Caco-2 (cell line): ENCODE measurements around the gene RASGRF1. TPM values are rescaled to one million over a fixed set of nuclear protein-coding genes. Genes with fewer than 3 reads are reported as not detected.
A peak's percentile ranks its signal among the peaks of the same experiment; 100 is the strongest.

Experiments
- BruUV-seq: library from RNA; stranded (reverse); fragments of 400-500 nt; replicated peaks from 2 replicates; lab custom pipeline; 2021; lab: Mats Ljungman, UMichigan
- CTCF ChIA-PET: fragments of 300-600 bp; sonication (Branson Sonifier 250); formaldehyde crosslinking; loops from one replicate; lab custom pipeline; 2022; ENCODE audit warnings: antibody characterized with exemption; lab: Charles Lee
- POLR2A ChIA-PET: fragments of 300-600 bp; sonication (Branson Sonifier 250); formaldehyde crosslinking; loops from one replicate; lab custom pipeline; 2022; ENCODE audit warnings: antibody characterized with exemption; lab: Charles Lee
- DNase-seq, 2 experiments: peaks; one replicate each; pipeline versions ENCODE4 v3.0.0 to v3.0.0-alpha.2; 2020 to 2022
- H3K27me3 ChIP-seq: replicated peaks from 2 replicates; pipeline ENCODE4 v1.6.0; 2011; ENCODE audit warnings: low read length; ENCODE audit not compliant: control insufficient read depth, insufficient read depth
- H3K36me3 ChIP-seq: 2 replicates; pipeline ENCODE4 v1.5.1; 2011; ENCODE audit warnings: low read length; ENCODE audit not compliant: control insufficient read depth, insufficient read depth
- H3K4me1 ChIP-seq: fragments of 250-450 bp; sonication (Bioruptor Pico); 2 replicates; pipeline ENCODE4 v1.5.1; 2020; ENCODE audit warnings: mild to moderate bottlenecking
- H3K4me3 ChIP-seq: 2 replicates; pipeline ENCODE4 v1.5.1; 2011; ENCODE audit warnings: low read depth, mild to moderate bottlenecking, control low read depth, low read length
- H3K9me3 ChIP-seq: fragments of 250-450 bp; sonication (Bioruptor Pico); 2 replicates; pipeline ENCODE4 v1.5.1; 2020; ENCODE audit warnings: mild to moderate bottlenecking, moderate library complexity
- H3K27ac Mint-ChIP-seq: one replicate; pipeline ENCODE4 v1.8.0; 2022; ENCODE audit warnings: mixed read lengths; ENCODE audit not compliant: unreplicated experiment
- H3K27me3 Mint-ChIP-seq: one replicate; pipeline ENCODE4 v1.8.0; 2022; ENCODE audit warnings: mixed read lengths; ENCODE audit not compliant: insufficient read depth, unreplicated experiment
- H3K36me3 Mint-ChIP-seq: one replicate; pipeline ENCODE4 v1.8.0; 2022; ENCODE audit warnings: mild to moderate bottlenecking, mixed read lengths; ENCODE audit not compliant: insufficient read depth, unreplicated experiment
- H3K4me1 Mint-ChIP-seq: one replicate; pipeline ENCODE4 v1.8.0; 2022; ENCODE audit warnings: low read depth, mixed read lengths; ENCODE audit not compliant: unreplicated experiment
- H3K4me3 Mint-ChIP-seq: one replicate; pipeline ENCODE4 v1.8.0; 2022; ENCODE audit warnings: mild to moderate bottlenecking, moderate library complexity, mixed read lengths; ENCODE audit not compliant: unreplicated experiment
- H3K9me3 Mint-ChIP-seq: one replicate; pipeline ENCODE4 v1.8.0; 2022; ENCODE audit warnings: mixed read lengths; ENCODE audit not compliant: unreplicated experiment
- intact Hi-C: fragments of 100-400 bp; cut with micrococcal nuclease; formaldehyde crosslinking; loops from one replicate; pipeline ENCODE4 v1.10.0; 2022; ENCODE audit not compliant: unreplicated experiment
- total RNA-seq: library from RNA; stranded (reverse); gene quantifications from 2 replicates; pipeline ENCODE4 v1.2.3, GENCODE V29; 2022
- TF ChIP-seq, protein P1 (sequence below), 2 experiments: fragments of 200-600 bp in 1 of 2; IDR thresholded peaks; 1 replicate in 1 of 2; 2 replicates in 1 of 2; pipeline versions ENCODE4 v1.5.1 to v1.8.0; 2011 to 2022; ENCODE audit warnings: antibody characterized with exemption in 1 of 2, control low read depth in 1 of 2, inconsistent platforms in 1 of 2, low read depth in 1 of 2, low read length in 1 of 2, mild to moderate bottlenecking in 1 of 2, moderate library complexity in 1 of 2; ENCODE audit not compliant: insufficient read depth in 1 of 2, severe bottlenecking in 1 of 2, unreplicated experiment in 1 of 2

RASGRF1 gene
- total RNA-seq, 1 experiment from 2014 or later: 0.57 TPM

DNA sequence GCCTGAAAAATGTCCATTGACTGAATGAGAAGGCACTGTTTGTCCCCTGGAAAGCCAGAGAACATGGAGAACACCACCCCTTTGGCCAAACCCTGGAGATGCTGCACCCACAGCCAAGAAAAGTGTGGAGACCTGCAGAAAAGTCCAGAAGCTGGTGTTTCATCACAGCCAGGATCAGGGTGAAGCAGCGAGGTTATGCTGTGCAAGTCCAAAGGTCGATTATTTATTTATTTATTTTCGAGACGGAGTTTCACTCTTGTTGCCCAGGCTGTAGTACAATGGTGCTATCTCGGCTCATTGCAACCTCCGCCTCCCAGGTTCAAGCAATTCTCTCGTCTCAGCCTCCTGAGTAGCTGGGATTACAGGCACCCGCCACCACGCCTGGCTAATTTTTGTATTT lies 140.2 kb downstream of the RASGRF1 start:
- ChIA-PET CTCF (interaction anchor here (0.6 to 2.4 kb wide), 2 partner anchors 29 to 1015 kb away, joined by 3 to 15 read pairs; no protein-coding TSS in a partner anchor), POLR2A (no interaction called here)
- Mint-ChIP-seq H3K27ac (no peak overlapping the region), H3K4me1 (peaks cover 31% of the 10 kb centered on the region), H3K36me3 (no peaks in the 10 kb centered on the region), H3K27me3 (no peaks in the 10 kb centered on the region), H3K9me3 (no peaks in the 10 kb centered on the region), H3K4me3 (no peak overlapping the region)
- Histone ChIP-seq H3K4me1 (peaks cover 28% of the 10 kb centered on the region), H3K36me3 (no peaks in the 10 kb centered on the region), H3K9me3 (no peaks in the 10 kb centered on the region), H3K4me3 (no peak overlapping the region), H3K27me3 (no peaks in the 10 kb centered on the region)
- no TSS peak for BruUV-seq
- peak in 1 of 2 experiments; percentile 20 for DNase-seq
- intact Hi-C loops: no loop called here
- TF ChIP-seq, protein P1, sequence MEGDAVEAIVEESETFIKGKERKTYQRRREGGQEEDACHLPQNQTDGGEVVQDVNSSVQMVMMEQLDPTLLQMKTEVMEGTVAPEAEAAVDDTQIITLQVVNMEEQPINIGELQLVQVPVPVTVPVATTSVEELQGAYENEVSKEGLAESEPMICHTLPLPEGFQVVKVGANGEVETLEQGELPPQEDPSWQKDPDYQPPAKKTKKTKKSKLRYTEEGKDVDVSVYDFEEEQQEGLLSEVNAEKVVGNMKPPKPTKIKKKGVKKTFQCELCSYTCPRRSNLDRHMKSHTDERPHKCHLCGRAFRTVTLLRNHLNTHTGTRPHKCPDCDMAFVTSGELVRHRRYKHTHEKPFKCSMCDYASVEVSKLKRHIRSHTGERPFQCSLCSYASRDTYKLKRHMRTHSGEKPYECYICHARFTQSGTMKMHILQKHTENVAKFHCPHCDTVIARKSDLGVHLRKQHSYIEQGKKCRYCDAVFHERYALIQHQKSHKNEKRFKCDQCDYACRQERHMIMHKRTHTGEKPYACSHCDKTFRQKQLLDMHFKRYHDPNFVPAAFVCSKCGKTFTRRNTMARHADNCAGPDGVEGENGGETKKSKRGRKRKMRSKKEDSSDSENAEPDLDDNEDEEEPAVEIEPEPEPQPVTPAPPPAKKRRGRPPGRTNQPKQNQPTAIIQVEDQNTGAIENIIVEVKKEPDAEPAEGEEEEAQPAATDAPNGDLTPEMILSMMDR (IDR thresholded peaks at IDR 0.05; ENCODE audit: insufficient read depth in 1 of 2, low read depth in 1 of 2, low read length in 1 of 2, severe bottlenecking in 1 of 2, unreplicated experiment in 1 of 2): no peak

DNA sequence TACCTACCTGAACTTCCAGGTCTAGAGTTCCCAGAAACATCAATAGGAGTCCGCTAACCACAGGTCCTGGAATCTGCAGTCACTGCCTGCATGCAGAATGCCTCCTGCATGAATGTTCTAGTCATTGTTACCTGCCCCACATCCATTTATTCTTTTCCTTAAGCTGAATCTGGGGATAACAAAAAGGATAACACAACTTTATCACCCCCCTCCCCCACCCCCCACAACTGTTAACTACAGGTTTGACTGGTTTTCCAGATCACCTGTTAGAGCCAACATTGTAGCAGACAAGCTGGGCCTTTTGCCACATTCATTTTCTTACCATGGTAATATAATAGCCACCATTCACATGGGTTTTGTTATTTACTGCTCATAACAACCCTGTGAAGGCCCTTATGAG lies 141.1 kb downstream of the RASGRF1 start:
- TF ChIP-seq, protein P1 (IDR thresholded peaks at IDR 0.05; ENCODE audit: insufficient read depth in 1 of 2, low read depth in 1 of 2, low read length in 1 of 2, severe bottlenecking in 1 of 2, unreplicated experiment in 1 of 2): no peak
- H3K27ac Mint-ChIP-seq: no peak overlapping the region
- no peak overlapping the region for H3K4me3 Mint-ChIP-seq
- Histone ChIP-seq H3K4me3 (no peak overlapping the region), H3K27me3 (no peaks in the 10 kb centered on the region), H3K36me3 (no peaks in the 10 kb centered on the region), H3K4me1 (peaks cover 28% of the 10 kb centered on the region), H3K9me3 (no peaks in the 10 kb centered on the region)
- intact Hi-C loops: no loop called here
- no peak for DNase-seq
- CTCF ChIA-PET: interaction anchor here (0.7 to 2.4 kb wide), 2 partner anchors 30 to 42 kb away, joined by 3 to 15 read pairs; no protein-coding TSS in a partner anchor
- peaks cover 31% of the 10 kb centered on the region for H3K4me1 Mint-ChIP-seq
- no peaks in the 10 kb centered on the region for H3K27me3 Mint-ChIP-seq
- POLR2A ChIA-PET: no interaction called here
- no peaks in the 10 kb centered on the region for H3K9me3 Mint-ChIP-seq
- BruUV-seq: no TSS peak
- no peaks in the 10 kb centered on the region for H3K36me3 Mint-ChIP-seq

DNA sequence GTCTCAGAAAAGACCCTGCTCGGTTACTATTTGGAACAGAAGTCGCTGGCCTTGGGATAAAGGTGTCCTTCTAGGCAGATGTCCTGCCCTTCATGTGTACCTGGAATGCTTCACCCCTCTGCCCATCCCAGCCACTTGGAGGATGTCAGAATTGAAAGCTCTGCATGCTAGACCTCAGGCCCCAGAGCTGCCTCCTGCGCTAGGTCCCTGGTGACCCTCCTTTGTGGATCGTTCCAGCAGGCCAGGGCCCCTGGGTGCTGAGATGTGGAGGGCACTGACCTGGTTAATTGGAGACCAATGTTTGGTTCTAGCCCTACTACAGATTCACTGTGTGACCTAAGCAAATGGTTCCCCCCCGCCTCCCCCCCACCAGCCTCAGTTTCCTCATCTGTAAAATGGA lies 143.1 kb downstream of the RASGRF1 start:
- Histone ChIP-seq H3K4me3 (no peak overlapping the region), H3K36me3 (no peaks in the 10 kb centered on the region), H3K9me3 (no peaks in the 10 kb centered on the region), H3K27me3 (no peaks in the 10 kb centered on the region), H3K4me1 (peaks cover 40% of the 10 kb centered on the region)
- TF ChIP-seq, protein P1 (IDR thresholded peaks at IDR 0.05; ENCODE audit: insufficient read depth in 1 of 2, low read depth in 1 of 2, low read length in 1 of 2, severe bottlenecking in 1 of 2, unreplicated experiment in 1 of 2): no peak
- Mint-ChIP-seq H3K36me3 (peaks cover 6% of the 10 kb centered on the region), H3K4me3 (no peak overlapping the region), H3K27ac (no peak overlapping the region), H3K27me3 (no peaks in the 10 kb centered on the region), H3K9me3 (no peaks in the 10 kb centered on the region), H3K4me1 (peaks cover 26% of the 10 kb centered on the region)
- POLR2A ChIA-PET: no interaction called here
- DNase-seq: no peak
- BruUV-seq: no TSS peak
- intact Hi-C loops: no loop called here
- CTCF ChIA-PET: no interaction called here
